ENCODE measurements around the gene PIPOX. TPM values are rescaled to one million over a fixed set of nuclear protein-coding genes. Genes with fewer than 3 reads are reported as not detected.
A peak's percentile ranks its signal among the peaks of the same experiment; 100 is the strongest.

PIPOX gene
- total RNA-seq, 1 donor from 2014 or later: 3.3 TPM

GRCh38 chr17:29093090-29093871 is 50.3 kb downstream of the PIPOX start:
- H3K27ac Mint-ChIP-seq (ENCODE audit: unreplicated experiment): no peak overlapping the region
- H3K4me3 Mint-ChIP-seq (ENCODE audit: unreplicated experiment): no peak overlapping the region
- peaks cover 11% of the 10 kb centered on the region for H3K4me1 Mint-ChIP-seq (ENCODE audit: unreplicated experiment)
- H3K9me3 Mint-ChIP-seq (ENCODE audit: unreplicated experiment): no peaks in the 10 kb centered on the region
- peaks cover 58% of the 10 kb centered on the region for H3K36me3 Mint-ChIP-seq (ENCODE audit: low read depth, unreplicated experiment)
- DNase-seq (ENCODE audit: low spot score): no peak
- TF ChIP-seq, protein P1, sequence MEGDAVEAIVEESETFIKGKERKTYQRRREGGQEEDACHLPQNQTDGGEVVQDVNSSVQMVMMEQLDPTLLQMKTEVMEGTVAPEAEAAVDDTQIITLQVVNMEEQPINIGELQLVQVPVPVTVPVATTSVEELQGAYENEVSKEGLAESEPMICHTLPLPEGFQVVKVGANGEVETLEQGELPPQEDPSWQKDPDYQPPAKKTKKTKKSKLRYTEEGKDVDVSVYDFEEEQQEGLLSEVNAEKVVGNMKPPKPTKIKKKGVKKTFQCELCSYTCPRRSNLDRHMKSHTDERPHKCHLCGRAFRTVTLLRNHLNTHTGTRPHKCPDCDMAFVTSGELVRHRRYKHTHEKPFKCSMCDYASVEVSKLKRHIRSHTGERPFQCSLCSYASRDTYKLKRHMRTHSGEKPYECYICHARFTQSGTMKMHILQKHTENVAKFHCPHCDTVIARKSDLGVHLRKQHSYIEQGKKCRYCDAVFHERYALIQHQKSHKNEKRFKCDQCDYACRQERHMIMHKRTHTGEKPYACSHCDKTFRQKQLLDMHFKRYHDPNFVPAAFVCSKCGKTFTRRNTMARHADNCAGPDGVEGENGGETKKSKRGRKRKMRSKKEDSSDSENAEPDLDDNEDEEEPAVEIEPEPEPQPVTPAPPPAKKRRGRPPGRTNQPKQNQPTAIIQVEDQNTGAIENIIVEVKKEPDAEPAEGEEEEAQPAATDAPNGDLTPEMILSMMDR (IDR thresholded peaks at IDR 0.05; ENCODE audit: unreplicated experiment): no peak
- H3K27me3 Mint-ChIP-seq (ENCODE audit: unreplicated experiment): peaks cover 9% of the 10 kb centered on the region

GRCh38 chr17:29094101-29094708 is 51.3 kb downstream of the PIPOX start:
- TF ChIP-seq, protein P1 (IDR thresholded peaks at IDR 0.05; ENCODE audit: unreplicated experiment): no peak
- Mint-ChIP-seq H3K4me3 (ENCODE audit: unreplicated experiment) (peak overlapping the region; percentile 69), H3K4me1 (ENCODE audit: unreplicated experiment) (peaks cover 11% of the 10 kb centered on the region), H3K9me3 (ENCODE audit: unreplicated experiment) (no peaks in the 10 kb centered on the region), H3K27ac (ENCODE audit: unreplicated experiment) (no peak overlapping the region), H3K36me3 (ENCODE audit: low read depth, unreplicated experiment) (peaks cover 55% of the 10 kb centered on the region), H3K27me3 (ENCODE audit: unreplicated experiment) (peaks cover 8% of the 10 kb centered on the region)
- DNase-seq (ENCODE audit: low spot score): no peak

- Mint-ChIP-seq H3K9me3 (ENCODE audit: unreplicated experiment) (no peaks in the 10 kb centered on the region), H3K27me3 (ENCODE audit: unreplicated experiment) (peaks cover 10% of the 10 kb centered on the region), H3K36me3 (ENCODE audit: low read depth, unreplicated experiment) (peaks cover 45% of the 10 kb centered on the region), H3K4me3 (ENCODE audit: unreplicated experiment) (no peak overlapping the region), H3K27ac (ENCODE audit: unreplicated experiment) (peak overlapping the region; percentile 57), H3K4me1 (ENCODE audit: unreplicated experiment) (peaks cover 20% of the 10 kb centered on the region)
- TF ChIP-seq, protein P1 (IDR thresholded peaks at IDR 0.05; ENCODE audit: unreplicated experiment): no peak
- DNase-seq (ENCODE audit: low spot score): no peak
These were observed 52.5 kb downstream of the PIPOX start for GRCh38 chr17:29095439-29095838.

GRCh38 chr17:29096094-29096493 is 53.2 kb downstream of the PIPOX start:
- peaks cover 10% of the 10 kb centered on the region for H3K27me3 Mint-ChIP-seq (ENCODE audit: unreplicated experiment)
- H3K36me3 Mint-ChIP-seq (ENCODE audit: low read depth, unreplicated experiment): peaks cover 44% of the 10 kb centered on the region
- no peak overlapping the region for H3K27ac Mint-ChIP-seq (ENCODE audit: unreplicated experiment)
- no peak for DNase-seq (ENCODE audit: low spot score)
- TF ChIP-seq, protein P1 (IDR thresholded peaks at IDR 0.05; ENCODE audit: unreplicated experiment): no peak
- H3K4me1 Mint-ChIP-seq (ENCODE audit: unreplicated experiment): peaks cover 20% of the 10 kb centered on the region
- H3K4me3 Mint-ChIP-seq (ENCODE audit: unreplicated experiment): no peak overlapping the region
- H3K9me3 Mint-ChIP-seq (ENCODE audit: unreplicated experiment): no peaks in the 10 kb centered on the region

- Mint-ChIP-seq H3K27ac (ENCODE audit: unreplicated experiment) (peak overlapping the region; percentile 64), H3K4me3 (ENCODE audit: unreplicated experiment) (no peak overlapping the region), H3K27me3 (ENCODE audit: unreplicated experiment) (peaks cover 8% of the 10 kb centered on the region), H3K9me3 (ENCODE audit: unreplicated experiment) (no peaks in the 10 kb centered on the region), H3K36me3 (ENCODE audit: low read depth, unreplicated experiment) (peaks cover 43% of the 10 kb centered on the region), H3K4me1 (ENCODE audit: unreplicated experiment) (peaks cover 8% of the 10 kb centered on the region)
- no peak for DNase-seq (ENCODE audit: low spot score)
- TF ChIP-seq, protein P1 (IDR thresholded peaks at IDR 0.05; ENCODE audit: unreplicated experiment): no peak
These were observed 56.6 kb downstream of the PIPOX start for GRCh38 chr17:29099527-29099926.
